Measurements from ENCODE around the gene SH2D2A.

SH2D2A gene

DNA sequence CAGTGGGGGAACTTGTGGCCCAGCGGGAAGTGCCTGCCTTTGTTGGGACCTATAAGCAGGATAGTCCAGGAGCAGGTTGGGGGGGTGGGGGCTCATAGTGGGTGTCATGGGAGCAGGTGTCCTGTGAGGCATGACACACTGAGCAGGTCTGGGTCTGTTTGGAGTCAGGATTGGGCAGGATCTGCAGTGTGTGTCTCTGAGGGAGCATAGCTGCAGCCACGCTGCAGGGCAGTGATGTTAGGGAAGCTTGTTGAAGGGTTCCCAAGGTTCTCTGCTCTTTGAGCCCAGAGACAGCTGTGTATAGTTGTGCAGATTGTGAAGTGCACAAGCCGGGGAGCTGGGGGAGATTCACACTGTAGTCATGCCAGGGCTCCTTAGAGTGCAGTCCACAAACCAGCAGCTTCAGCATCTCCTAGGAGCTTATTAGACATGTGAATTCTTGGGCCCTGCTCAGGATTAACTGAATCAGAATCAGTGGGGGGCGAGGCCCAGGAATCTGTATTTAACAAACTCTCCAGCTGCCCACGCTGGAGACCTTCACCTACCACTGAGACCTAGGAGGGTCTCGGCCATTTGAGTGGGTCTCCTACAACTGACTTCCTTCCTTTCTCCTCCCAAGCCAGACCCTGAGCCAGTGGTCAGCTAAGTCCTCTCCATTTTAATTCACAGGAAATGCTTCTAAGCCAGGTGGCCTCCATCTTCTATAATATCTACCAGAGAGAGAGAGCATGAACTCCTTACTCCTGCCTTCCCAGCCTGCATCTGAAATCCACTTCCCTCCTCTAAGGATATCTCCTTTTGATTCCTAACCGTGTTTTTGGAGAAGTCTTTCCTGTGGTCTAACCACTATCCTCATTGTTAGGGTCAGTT is 31.2 kb upstream of the SH2D2A start:
- no peak for DNase-seq

DNA sequence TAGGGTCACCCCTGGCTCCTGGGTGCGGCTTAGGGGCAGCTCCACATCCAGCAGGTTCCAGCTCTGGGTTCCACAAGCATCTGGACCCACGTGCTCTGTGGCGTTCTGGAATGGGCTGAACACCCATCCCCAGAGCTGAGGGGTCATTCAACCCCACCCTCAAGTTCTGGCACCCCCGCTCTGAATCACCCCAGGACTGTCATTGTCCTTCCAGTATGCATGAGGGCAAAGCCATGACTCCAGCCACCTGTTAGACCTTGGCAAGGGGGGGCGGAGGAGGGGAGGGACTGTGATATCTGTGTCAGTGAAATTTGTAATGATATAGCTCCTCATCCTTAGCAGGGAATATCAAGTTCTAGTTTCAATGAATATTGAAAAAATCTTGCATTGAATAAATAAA is 30.0 kb upstream of the SH2D2A start:
- DNase-seq, result no peak

DNA sequence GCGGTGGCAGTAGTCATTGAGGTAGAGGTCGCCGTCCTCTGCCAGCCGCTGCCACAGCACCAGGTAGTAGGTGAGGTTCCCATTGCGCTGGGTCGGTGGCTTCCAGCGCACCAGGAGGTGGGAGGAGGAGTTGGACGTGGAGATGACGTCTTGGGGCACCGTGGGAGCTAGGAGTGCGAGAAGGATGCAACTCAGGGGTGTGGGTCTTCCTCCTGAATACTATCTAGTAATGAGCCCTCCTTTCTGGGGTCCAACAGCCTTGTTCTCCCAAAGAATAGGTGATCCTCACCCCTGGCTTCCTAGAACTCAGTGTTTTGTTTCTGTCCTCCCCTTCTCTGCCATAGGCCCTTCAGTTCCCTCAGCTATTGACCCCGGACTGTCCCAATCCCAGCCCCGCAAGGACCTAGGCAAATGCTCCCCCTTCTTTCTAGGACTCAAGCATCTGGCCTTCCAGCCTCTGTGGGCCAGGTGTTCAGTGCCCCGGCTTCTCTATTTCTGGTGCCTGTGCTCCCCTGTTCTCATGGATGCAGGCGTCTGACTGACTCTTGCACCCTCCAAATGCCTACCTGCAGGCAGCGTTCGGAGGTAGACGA is 29.4 kb upstream of the SH2D2A start:
- no peak for DNase-seq

DNA sequence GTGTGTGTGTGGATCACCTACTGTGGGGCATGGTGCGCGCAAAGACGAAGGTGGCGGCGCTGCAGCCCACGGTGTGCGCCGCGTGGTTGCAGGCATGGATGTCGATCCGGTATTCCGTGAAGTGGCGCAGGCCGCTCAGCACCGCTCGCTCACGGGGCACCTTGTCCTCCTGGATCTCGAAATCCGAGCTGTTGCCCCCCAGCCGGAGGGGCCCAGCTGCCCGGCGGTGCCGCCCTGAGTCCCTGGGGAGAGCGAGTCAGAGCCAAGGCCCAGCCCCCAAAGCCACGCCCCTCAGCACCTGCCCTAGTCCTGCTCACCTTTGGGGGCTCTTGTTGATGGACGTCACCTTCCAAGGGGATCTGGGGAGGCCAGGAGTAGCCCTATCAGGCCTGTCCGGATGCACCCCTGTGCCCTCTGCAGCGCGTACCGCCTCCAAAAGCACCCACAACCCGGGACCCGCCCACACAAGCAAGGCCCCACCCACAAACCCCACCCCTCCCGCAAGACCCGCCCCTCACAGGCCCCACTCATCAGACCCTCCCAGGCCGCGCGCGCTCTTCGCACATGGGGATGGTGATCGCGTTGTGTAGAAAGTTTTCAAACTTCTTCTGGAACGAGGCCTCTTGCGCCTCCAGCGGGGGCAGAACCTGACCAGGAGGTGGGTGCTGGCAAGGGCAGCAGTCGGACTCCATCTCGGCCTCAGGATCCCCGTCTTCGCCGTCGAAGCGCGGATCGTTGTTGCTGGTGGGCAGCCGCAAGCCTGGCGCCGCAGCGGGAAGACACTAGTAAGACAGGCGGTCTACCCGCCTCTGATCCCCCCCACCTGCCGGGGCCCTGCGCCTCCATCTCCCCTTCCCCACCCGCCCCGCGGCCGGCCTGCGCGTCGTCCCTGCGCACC is 28.7 kb upstream of the SH2D2A start:
- DNase-seq, result no peak

DNA sequence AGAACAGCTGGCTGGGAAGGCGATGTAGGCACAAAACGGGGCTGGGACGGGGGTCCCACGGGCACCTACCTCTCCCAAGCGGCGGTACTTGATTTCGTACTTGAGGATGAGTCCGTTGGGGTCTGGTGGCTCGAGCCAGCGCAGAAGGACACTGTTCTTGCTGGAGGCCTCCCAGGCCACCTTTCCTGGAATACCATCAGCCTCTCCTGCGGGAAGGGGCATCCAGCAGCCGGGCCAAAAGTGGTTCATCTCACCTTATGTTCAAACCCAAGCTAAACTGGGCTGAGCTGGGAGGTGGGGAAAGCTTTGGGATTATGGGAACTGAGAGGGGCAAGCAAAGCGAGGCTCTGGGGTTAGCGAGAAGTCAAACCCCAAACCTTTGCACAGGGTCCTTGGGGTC is 28.0 kb upstream of the SH2D2A start:
- no peak for DNase-seq

DNA sequence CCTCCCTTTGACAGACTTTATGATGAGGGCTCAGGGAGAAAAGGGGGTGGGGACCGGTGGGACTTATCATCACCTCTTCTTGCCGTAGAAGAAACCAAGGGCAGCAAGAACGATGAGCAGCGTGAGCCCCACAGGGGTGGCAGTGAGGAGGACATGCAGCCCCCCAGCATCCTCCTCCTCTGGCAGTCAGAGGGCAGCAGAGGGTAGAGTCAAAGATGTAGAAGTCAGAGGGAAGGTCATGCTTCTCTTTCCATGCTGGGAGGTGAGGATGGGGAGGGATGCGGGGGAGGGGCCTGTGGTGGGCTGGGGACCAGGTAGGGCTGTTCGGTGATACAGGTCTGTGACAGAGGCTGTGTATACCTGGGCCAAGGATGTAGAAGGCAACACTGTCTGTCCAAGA is 27.5 kb upstream of the SH2D2A start:
- DNase-seq, result no peak

DNA sequence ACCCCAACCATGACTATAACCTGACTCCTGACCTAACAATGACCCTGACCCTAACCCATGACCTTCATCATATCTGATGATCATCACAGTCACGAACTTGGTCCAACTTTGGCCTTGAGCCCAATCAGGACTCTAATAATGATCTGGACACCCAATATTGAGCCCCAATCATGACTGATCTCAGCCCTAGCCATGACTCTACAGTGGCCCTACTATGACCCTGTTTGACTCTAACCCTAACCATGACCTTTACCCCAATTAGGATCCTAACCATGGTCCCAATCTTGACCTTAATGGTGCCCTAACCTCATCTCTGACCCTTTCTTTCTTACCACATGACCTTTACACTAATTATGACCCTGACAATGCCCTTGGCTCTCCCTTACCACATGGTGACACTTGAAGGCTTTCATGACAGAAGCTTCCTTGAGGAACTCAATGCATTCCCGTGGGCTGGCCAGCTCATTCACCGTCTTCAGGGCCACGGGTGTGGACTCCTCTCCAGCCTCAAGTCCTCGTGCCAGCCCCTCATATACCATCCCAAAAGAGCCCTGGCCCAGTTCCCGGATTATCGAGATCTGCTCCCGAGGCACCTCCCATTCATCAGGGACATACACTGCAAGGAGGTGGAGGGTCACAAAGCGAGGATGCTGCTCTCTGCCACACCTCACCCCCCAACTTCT is 26.1 kb upstream of the SH2D2A start:
- DNase-seq, result no peak

DNA sequence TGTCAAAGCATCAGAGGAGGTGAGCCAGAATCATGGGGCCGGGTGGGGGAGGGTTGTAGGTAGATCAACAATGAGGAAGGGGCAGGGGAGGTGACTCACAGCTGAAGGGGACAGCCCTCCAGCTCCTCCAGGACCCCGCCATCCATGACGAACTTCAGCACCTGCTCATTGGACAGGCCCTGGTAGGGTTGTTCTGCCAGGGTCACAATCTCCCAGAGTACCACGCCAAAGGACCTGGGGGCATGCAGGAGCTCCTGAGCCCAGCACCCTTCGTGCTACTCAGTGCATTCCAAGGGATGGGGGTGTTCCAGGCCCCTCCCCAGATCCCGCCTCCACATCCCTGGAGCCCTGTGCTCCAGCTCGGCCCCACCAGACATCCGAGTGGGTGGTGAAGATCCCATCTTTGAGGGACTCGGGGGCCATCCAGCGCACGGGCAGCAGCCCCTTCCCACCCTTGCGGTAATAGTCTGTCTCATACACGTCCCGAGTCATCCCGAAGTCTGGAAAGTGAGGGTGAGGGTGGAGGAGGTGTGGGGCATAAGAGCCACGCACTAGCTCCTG is 24.7 kb upstream of the SH2D2A start:
- DNase-seq, result no peak

DNA sequence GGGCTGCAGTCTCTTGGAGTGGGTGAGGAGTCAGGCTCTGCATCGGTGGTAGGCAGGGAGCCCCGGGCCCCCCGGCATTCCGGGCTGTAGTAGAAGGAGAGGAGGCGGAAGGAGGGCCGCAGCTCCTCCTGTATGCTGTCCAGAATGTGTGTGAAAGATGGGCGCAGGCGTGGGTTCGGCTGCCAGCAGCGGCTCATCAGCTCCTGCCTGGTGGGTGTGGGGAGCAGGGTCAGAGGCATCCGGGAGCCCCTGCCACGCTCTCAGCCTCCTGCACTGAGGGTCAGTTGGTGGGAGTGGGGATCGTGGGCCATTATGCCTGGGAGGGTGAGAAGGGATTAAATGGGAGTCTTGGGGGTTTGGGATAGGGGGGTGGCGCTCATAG is 24.2 kb upstream of the SH2D2A start:
- DNase-seq, result no peak

DNA sequence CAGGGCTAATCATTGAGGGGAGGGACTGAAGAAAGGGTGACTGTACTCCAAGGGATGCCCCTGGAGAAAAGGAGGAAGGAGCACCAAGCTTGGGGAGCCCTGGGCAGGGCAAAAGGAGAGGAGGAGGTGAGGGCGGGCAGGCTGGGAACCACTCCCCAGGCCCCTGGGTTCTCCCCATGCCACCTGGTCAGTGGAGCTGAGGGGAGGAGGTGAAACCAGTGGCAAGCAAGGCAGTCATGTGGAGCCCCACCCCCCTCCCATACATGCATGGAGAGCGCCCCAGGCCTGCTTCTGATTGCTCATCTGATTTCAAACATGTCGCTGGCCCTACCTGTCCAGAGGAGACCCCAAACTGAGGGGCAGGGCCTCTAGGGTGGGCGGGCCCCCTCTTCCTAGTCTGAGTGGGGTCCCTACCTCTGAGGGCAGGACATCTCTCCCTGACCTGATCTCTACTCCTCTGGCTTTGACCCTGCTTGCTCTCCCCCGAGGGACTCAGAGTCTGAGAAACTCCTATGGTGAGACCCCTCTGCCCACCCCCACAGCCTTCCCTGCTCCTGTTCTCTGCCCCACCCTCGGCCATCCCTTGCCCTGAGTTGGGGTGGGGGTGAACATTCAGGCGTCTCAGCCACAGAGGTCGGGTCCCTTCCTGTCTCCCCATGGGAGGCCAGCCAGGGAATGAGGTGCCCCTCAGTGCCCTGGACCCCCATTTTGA is 23.7 kb upstream of the SH2D2A start:
- DNase-seq, result no peak

DNA sequence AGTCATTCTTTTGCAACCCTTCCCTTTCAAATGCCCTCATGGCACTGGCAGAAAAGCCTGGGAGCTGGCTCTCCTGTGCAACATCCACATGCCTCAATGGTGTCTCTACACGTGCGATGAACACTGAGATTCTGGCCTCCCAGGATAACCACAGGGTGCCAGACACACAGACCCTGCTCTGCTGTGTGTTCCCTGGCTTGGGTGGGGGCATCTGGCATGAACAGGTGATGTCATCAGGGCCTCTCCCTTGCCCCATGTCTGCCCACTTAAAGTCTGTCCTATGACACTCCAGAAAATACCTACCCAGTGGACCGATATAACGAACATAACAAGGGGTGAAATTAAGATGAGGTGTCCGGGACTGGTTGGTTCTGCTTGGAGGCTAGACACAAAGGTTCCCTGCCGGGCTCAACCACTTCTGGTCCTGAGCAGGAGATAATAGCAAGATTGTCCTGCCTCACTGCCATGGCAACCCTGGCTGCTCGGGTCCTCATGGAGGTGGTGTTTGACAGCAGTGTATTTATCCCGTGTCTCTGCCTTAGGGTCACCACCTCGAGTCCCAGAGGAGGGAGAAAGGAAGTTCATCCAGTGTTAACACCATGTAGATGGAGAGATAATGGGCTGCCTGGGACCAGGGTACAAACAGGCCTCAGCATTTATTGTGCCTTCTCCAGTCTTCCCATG is 22.9 kb upstream of the SH2D2A start:
- no peak for DNase-seq

DNA sequence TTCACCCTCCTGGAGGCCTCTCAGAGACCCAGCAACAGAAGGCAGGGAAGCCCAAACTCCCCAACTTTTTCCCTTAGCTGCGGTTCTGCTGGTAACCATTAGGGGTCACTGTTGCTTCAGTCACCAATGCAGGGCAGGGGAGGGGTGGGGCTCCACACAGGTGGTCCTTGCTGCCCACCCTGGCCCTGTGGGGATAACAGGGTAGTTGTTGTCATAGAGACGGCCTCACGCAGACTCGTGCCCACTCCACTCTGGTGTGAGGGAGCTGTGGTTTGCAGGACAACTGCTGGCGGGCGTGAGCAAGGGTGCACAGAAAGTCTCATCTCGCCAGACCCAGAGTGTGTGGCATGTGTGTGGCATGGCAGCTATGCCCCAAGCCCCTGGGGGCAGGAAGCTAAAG is 22.3 kb upstream of the SH2D2A start:
- DNase-seq, result no peak

DNA sequence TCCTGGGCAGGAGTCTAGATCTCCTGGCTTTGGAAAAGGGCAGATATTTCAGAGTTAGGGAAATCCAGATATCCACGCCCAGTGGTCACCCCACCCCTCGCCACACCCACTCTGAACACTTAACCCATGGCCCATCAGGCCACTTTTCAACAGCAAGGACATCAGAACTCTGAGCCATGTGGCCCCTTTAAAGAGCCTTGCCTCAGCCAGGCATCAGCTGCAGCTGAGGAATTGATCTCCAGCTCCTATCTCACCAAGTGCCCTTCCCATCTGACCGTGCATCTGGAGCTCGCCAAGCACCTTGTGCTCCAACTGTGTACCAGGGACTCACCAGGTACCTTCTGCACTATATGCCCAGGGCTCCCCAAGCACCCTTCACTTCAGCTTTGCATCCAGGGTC is 20.2 kb upstream of the SH2D2A start:
- no peak for DNase-seq

DNA sequence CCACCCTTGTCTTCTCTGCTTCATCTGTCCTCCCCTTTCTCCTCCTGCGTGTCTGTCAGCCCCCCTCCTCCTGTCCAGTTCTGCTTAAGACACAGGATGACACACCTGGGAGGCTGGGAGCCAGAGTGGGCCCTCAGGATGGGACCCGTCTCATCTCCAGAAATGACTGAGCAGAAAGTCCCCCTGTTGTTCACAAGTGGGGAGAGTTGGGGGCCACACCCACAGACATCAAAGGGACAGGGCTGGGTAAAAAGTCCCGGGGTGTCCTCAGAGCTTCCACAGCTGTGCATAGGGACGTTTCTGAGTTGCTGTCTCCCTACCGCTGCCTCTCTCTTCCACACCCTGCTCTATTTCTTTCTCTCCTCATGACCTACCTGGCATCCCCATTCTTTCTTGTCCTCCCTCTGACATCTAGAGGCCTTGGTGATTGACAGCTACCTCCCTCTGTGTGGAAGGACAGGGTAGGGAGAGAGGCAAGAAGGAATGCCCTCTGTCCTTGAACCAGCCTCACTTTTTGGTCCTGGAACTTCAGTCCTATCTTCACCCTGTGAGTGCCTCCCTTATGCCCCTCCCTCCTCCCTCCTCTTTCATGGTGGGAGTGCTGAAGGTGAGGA is 19.5 kb upstream of the SH2D2A start:
- DNase-seq, result no peak

DNA sequence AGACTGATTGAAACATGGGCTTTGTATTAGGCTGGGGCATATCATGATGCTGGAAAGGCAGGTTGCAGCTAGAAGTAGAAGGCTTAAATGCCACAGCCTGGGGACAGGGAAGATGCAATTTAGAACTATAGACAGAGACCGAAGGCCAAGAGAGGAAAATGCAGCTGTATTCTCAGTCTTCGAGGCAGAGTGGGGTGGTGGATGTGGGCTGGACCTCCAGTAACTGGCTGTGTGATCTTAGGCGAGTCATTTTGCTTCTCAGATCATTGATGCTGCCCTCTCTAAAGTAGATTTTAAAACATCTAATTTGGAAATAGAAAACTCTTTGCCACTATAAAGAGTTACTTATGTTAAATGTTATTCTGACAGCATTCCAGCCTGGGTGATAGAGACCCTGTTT is 17.7 kb upstream of the SH2D2A start:
- no peak for DNase-seq

DNA sequence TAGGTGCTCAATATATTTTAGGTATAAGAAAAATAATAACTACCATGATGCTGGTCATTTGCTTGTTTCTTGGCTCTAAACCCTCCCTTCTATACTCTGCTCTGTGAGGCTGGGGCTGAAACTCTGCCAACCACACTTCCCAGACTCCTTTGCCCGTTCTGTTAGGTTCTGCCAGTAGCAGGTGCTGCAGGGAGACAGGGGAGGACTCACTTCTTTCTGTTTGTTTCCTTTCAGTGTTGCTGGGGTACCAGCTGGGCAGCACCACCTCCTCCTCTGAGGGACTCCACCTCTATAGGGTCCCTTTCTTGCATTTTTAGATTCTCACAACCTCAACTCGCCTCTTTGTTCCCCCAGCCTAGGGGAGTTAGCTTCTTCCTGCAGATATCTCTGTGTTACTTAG is 17.0 kb upstream of the SH2D2A start:
- no peak for DNase-seq

DNA sequence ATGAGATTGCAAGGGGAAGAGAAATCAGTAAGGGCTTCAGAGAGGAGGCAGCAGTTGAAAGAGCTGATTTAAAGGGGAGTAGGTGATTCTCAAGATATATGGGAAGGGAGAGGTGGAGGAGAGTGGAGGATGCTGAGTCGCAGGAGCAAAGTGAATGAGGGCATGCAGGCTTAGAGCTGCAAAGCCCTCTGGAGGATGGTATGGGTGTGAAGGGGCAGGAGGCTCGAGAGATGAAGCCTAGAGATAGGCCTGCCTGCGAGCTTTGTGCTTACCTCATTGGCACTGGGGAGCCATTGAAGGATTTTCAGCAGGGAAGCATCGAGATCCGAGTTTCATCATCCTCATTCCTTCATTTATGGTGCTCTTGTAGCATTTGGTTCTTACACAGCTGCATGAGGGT is 15.8 kb upstream of the SH2D2A start:
- no peak for DNase-seq

DNA sequence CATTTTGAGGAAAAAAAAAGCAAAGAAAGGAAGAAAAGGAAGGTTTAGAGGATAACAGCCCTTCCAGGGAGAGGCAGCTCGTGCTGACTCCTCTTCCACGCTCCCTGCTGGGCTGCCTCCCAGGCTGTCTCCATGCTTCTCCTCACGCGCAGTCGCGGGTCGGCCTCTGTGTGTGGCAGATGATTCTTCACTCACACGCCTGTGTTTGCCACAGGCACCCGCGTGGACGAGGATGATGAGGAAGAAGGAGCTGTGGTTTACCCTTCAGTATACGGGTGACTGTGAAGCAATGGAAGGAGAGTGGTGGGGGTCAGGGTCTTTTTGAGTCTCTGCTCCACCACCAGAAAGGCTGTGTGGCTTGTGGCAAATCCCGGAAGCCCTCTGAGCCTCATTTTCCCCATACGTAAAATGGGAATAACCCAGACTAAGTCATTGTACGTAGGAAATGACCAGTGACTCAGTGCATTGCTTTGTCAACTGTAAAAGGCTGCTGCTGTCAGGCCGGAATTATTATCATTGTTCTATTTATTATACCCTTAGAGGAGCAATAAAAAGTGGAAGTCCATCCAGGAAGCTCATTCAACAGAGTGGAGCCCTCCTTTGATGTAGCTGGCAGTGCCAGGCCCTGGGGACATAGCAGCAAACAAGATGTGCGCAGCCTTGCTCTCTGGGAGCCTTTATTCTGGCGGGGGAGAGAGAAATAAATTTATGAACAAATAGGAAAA is 11.9 kb upstream of the SH2D2A start:
- DNase-seq, result no peak

DNA sequence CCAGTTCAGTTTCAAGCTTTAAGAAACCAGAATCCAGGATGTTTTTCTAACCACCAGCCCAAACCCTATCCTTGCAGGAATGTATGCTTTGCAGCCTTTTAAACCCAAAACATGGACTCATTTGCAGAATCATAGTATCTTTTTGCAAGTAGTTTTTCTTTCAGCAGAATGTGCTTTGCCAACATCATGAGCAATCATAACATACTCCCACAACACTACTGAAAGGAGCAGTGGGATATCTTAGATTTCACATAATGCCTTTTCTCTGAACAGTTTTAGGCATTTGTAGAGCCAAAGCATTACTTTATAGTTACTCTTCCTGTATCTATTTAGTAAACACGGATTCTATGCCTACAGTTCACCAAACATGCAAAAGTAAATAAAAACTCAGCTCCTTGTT is 10.0 kb upstream of the SH2D2A start:
- DNase-seq, result no peak

DNA sequence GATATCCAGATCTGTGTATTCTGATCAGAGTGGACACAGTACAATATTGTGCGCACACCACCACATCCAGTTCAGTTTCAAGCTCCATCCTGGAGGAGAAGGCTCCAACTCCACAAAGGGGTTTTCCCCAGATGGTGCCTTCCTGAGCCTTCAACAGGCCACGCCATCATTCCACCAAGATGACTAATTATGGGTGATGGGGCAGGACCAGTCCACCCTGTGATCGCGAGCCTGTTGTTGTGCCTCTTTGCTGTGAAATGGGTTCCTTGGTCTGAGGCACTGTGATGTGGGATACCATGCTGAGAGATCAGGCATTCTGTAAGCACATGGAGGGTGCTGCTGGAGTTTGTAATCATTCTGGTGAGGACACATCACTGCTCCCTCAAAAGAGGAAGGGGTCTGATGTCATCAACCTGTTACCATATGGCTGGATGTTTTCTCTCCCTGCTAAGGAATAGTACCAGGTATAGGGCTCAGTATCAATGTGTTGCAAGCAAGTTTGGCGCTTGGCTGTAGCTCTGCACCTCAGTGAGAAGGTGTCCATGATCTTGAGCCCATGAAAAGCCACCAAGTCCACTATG is 6.7 kb upstream of the SH2D2A start:
- no peak for DNase-seq

Measured in NCI-H446 treated with DMSO at 0.1 percent for 48 hours (cell line).